GM21619 (cell line): Measurements from ENCODE around the gene CCDC87.
"Not testable (repeated sequence)": the region's sequence is repeated elsewhere in the genome, so short reads cannot be mapped to it uniquely, and the experiment has no call there.

Experiments
- ATAC-seq: cut with Tn5 transposase; IDR thresholded peaks from one replicate; pipeline ENCODE4 v1.9.1; 2021; ENCODE audit not compliant: unreplicated experiment

Gene CCDC87

GRCh38 chr11:66585447-66585846, 7.4 kb downstream of the CCDC87 start:
- not testable (repeated sequence) for ATAC-seq

- not testable (repeated sequence) for ATAC-seq
Observed at GRCh38 chr11:66582565-66583147, 10.2 kb downstream of the CCDC87 start.

DNA sequence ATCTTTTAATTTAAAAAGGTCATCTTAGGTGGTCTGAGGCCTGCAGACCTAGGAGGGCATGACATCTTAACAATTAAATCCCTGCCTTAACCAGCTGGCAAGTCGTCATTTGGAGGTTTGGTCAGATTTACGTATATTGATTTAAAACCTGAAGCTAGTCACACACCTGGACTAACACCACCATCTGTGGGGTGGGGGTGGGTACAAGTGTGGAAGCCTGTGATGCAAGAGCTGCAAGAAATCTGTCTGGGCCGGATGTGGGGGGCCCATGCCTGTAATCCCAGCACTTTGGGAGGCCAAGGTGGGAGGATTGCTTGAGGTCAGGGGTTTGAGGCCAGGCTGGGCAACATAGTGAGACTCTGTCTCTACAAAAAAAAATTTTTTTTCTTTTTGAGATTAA, 11.6 kb downstream of the CCDC87 start:
- no peak for ATAC-seq

GRCh38 chr11:66580803-66581202, 12.1 kb downstream of the CCDC87 start:
- ATAC-seq = no peak

DNA sequence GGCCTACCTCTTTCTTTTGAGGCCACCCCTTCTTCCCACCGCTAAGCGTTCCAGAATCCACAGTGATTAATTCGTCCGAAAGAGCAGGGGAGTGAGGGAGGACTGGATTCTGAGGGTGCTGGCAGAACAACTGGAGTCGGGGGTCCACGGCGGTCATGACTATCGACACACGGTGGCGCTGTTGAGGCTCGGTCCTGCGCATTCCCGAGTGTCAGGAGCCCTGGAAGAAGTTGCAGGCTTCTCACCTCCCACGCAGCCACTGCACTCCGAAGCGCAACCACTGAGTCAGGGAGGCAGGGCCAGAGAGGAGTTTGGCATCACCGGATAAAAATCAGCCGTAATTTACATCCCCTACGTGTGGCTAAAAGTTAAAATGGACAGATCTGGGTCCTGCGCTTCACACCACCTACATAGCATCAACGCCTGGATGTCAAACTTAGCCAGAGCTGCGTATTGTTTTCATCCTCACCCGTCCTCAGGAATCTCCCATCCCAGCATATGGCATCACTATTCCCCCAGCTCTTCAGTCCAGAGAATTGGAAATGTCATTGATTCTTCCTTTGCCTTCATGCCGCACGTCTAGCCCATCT, 13.8 kb downstream of the CCDC87 start:
- ATAC-seq = no peak

DNA sequence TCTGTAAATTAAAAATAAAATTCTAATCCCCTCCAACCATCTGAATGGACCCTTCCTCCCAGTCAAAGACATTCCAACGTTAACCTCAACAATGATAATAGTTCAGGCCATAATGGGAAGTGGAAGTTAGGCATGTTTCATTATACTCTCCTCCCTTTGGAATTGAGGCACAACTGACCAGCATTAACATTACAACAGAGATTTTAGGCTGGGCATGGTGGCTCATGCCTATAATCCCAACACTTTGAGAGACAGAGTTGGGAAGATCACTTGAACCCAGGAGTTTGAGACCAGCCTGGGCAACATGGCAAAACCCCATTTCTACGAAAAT, 22.0 kb downstream of the CCDC87 start:
- ATAC-seq = no peak

GRCh38 chr11:66570079-66570849, 22.6 kb downstream of the CCDC87 start:
- no peak for ATAC-seq

GRCh38 chr11:66569076-66569475, 23.8 kb downstream of the CCDC87 start:
- no peak for ATAC-seq

DNA sequence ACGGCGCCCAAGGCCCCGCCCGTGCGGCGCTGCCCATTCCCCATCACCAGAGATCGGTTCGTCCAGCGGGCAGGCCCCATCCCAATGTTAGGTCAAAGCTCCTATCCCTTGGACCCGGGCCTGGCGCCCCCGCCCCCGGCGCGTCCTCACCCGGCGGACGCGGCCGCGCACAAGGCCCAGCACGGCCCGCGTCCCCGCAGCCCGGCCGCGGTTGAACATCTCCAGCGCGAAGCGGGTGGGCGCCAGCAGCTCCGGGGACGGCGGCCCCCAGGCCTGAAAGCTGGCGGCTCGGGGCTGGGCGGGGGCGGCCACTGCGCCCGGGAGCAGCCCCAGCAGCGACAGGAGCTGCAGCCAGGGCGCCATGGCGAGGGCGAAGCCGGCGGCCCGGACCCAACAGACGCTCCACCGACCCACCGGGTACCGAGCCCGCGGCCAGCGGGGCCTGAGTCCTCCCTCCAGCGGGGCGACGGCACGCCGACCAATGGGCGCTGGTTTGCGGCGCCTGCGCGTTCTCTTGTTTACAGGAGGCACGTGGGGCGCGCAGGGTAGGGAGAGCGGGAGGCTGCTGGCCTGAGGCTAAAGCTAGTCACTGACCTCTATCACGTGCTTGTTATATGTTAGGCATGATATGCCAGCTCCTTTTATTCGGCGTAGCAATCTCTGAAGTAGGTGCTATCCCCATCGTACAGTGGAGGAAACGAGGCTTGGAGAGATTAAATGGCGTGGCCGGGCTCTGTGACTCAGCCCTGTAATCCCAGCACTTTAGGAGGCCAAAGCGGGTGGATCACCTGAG, 24.5 kb downstream of the CCDC87 start, which contains the start of gene CTSF:
TSS of gene CTSF (minus strand) at position 483 of the 793 bp plus-strand sequence. CDS start at position 363, 120 bp downstream.
- peak; percentile 58 for ATAC-seq

- ATAC-seq = no peak
Observed at GRCh38 chr11:66567787-66568123, 25.1 kb downstream of the CCDC87 start.

DNA sequence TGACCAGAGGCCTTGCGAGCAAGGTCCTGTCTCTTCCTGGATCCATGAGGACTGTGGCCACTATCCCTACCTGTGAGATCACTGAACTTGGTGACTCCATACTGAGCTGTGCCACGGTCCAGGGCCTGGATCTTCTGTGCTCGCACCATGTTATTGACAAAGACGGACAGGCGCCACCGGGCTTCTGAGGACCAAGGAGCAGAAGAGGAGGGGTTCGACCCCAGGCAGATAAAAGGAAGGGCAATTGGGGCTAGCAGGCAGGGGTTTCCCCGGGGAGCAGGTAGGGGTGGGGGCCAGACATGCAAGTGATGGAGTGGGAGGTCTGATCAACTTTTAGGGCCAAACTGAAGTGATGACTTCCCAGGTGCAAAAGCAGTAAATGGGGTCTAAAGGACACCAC, 26.6 kb downstream of the CCDC87 start:
- ATAC-seq = no peak

GRCh38 chr11:66564984-66565383, 27.9 kb downstream of the CCDC87 start:
- ATAC-seq = no peak

- ATAC-seq = no peak
Observed at GRCh38 chr11:66564538-66564937, 28.3 kb downstream of the CCDC87 start.

DNA sequence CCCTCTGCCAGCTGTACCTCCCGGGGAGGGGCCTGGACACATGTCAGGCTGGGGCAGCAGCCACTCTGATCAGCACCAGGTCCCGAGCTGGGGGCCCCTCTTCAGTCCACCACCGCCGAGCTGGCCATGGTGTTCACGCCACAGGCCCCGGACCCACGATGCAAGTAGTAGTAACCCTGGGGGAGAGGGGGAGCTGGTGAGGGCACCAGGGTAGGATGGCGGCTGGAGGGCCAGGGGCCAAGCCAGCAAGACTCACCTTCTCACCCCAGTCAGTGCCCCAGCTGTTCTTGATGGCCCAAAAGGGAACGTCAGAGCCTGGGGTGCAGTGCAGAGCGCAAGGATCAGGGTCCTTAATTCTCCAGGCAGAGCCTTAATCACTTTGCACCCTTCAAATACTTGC, 29.0 kb downstream of the CCDC87 start:
- no peak for ATAC-seq

GRCh38 chr11:66562907-66563583, 29.8 kb downstream of the CCDC87 start:
- no peak for ATAC-seq

DNA sequence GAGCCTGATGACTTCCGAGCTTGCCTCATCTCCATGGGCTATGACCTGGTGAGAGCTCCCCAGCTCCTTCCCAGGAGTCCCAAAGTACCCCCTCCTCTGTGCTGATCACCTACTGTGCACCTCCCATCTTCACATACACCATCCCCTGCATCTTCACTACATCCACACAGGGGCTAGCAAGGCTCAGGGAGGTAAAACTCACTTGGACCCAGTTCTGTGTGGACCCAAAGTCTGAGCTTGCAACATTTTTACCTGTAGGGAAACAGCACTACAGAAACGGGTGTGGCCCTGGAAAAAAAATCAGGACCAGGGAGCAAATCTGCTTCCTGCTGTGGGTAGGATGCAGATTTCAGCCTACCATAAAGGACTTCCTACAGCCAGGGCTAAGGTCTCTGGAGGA, 30.6 kb downstream of the CCDC87 start:
- ATAC-seq = no peak

- ATAC-seq = no peak
Observed at GRCh38 chr11:66561975-66562248, 31.0 kb downstream of the CCDC87 start.

DNA sequence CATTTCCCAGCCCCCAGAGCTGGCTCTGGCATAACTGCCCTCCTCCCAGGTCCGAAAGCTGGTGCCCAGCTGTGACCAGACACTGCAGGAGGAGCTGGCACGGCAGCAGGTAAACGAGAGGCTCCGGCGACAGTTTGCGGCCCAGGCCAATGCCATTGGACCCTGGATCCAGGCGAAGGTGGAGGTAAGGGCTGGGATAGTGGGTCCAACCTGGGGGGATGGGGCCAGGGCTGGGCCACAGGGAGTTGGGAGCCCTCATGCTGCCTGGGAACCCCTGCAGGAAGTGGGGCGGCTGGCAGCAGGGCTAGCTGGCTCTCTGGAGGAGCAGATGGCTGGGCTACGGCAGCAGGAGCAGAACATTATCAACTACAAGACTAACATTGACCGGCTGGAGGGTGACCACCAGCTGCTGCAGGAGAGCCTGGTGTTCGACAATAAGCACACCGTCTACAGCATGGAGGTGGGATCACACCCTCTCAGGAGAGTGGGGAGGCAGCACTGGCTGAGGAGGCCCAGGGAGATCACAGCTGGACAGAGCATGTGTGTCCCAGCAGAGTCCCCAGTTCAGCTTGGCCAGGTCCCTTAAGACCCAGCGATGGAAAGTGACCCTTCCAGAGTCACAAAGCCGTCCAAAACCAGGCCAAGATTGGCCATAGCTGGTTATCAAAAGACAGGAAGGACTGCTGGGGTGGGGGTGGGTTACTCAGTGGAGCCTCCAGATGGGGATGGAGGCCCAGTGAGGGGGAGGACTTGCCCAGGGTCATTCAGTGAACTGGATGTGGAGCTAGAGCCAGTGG, 31.5 kb downstream of the CCDC87 start:
- ATAC-seq = no peak

GRCh38 chr11:66559866-66560676, 32.8 kb downstream of the CCDC87 start:
- no peak for ATAC-seq
